IMR-90 (cell line): ENCODE measurements around the gene HMGN2.

Experiments
- CEBPB ChIP-seq: IDR thresholded peaks from 2 replicates; pipeline ENCODE4 v1.6.1; 2012; ENCODE audit warnings: low read depth, low read length, improper control_type of control experiment
- CHD1 ChIP-seq: IDR thresholded peaks from 2 replicates; pipeline ENCODE4 v1.6.1; 2012; ENCODE audit warnings: low read depth, low read length, improper control_type of control experiment
- CTCF ChIP-seq: conservative IDR thresholded peaks from 2 replicates; pipeline ENCODE4 v1.5.1; 2012; ENCODE audit warnings: mild to moderate bottlenecking, low read depth, low read length, improper control_type of control experiment
- ELK1 ChIP-seq: fragments of 150-350 bp; IDR thresholded peaks from 2 replicates; pipeline ENCODE4 v1.6.1; 2016; ENCODE audit warnings: low read depth, mild to moderate bottlenecking, low read length, moderate library complexity, borderline replicate concordance
- MAFK ChIP-seq: IDR thresholded peaks from 2 replicates; pipeline ENCODE4 v1.6.1; 2012; ENCODE audit warnings: low read depth, low read length, improper control_type of control experiment
- MXI1 ChIP-seq: IDR thresholded peaks from 2 replicates; pipeline ENCODE4 v1.6.1; 2012; ENCODE audit warnings: low read depth, mild to moderate bottlenecking, low read length, moderate library complexity, borderline replicate concordance
- POLR2A ChIP-seq: IDR thresholded peaks from 2 replicates; pipeline ENCODE4 v1.6.1; 2012; ENCODE audit warnings: mild to moderate bottlenecking, low read depth, low read length
- RAD21 ChIP-seq: IDR thresholded peaks from 2 replicates; pipeline ENCODE4 v1.6.1; 2012; ENCODE audit warnings: low read length, improper control_type of control experiment
- RCOR1 ChIP-seq: IDR thresholded peaks from 2 replicates; pipeline ENCODE4 v1.6.1; 2012; ENCODE audit warnings: mild to moderate bottlenecking, low read length, improper control_type of control experiment; ENCODE audit not compliant: insufficient replicate concordance
- SMC3 ChIP-seq: fragments of 150-350 bp; IDR thresholded peaks from 2 replicates; pipeline ENCODE4 v1.6.1; 2016; ENCODE audit warnings: low read depth, mild to moderate bottlenecking, antibody characterized with exemption, low read length, moderate library complexity
- USF2 ChIP-seq: fragments of 150-350 bp; IDR thresholded peaks from 2 replicates; pipeline ENCODE4 v1.6.1; 2017; ENCODE audit warnings: mild to moderate bottlenecking, antibody characterized with exemption, low read length, low read depth

- TF ChIP-seq RAD21 (no peak), CHD1 (no peak), CTCF (no peak), POLR2A (no peak), CEBPB (no peak), ELK1 (no peak), MAFK (no peak), RCOR1 (no peak), SMC3 (no peak), USF2 (no peak), MXI1 (no peak)
Observed at GRCh38 chr1:26469558-26469957, 2.7 kb upstream of the HMGN2 start.
